Neural cell (in vitro differentiated cells): ENCODE data around the gene PHF21A. TPM values are rescaled to one million over a fixed set of nuclear protein-coding genes. Genes with fewer than 3 reads are reported as not detected.
A peak's percentile ranks its signal among the peaks of the same experiment; 100 is the strongest.

Source experiments
- H2AFZ ChIP-seq: fragments of 200-600, 300-800 bp; sonication (generic), shearing (Covaris generic); 2 replicates; pipeline ENCODE4 v1.6.0; 2014; ENCODE audit warnings: low read depth, mild to moderate bottlenecking, antibody characterized with exemption, low read length, moderate library complexity
- H3F3A ChIP-seq: fragments of 200-600 bp; shearing (Covaris generic); 2 replicates; pipeline ENCODE4 v1.6.1; 2016; ENCODE audit warnings: mild to moderate bottlenecking, moderate library complexity, mixed read lengths, antibody characterized with exemption, low read length; ENCODE audit not compliant: insufficient read depth, poor library complexity, severe bottlenecking
- H3K27ac ChIP-seq: fragments of 200-600, 300-800 bp; sonication (generic), shearing (Covaris generic); 2 replicates; pipeline ENCODE4 v1.5.1; 2014; ENCODE audit warnings: mild to moderate bottlenecking, low read length, moderate library complexity
- H3K27me3 ChIP-seq: fragments of 300-800, 200-600 bp; sonication (generic), shearing (Covaris generic); 2 replicates; pipeline ENCODE4 v1.6.0; 2014; ENCODE audit warnings: mild to moderate bottlenecking, low read depth, low read length, moderate library complexity; ENCODE audit not compliant: insufficient read depth
- H3K36me3 ChIP-seq: fragments of 300-800, 200-600 bp; sonication (generic), shearing (Covaris generic); 2 replicates; pipeline ENCODE4 v1.5.1; 2014; ENCODE audit warnings: mild to moderate bottlenecking, antibody characterized with exemption, low read length, moderate library complexity; ENCODE audit not compliant: insufficient read depth
- H3K4me2 ChIP-seq: fragments of 300-800, 200-600 bp; sonication (generic), shearing (Covaris generic); 2 replicates; pipeline ENCODE4 v1.6.0; 2014; ENCODE audit warnings: mild to moderate bottlenecking, low read length
- H3K4me3 ChIP-seq: fragments of 300-800, 200-600 bp; sonication (generic), shearing (Covaris generic); 2 replicates; pipeline ENCODE4 v1.5.1; 2014; ENCODE audit warnings: mild to moderate bottlenecking, low read length, moderate library complexity
- H3K79me2 ChIP-seq: fragments of 200-600 bp; shearing (Covaris generic); replicated peaks from 2 replicates; pipeline ENCODE4 v1.6.0; 2014; ENCODE audit warnings: mild to moderate bottlenecking, low read length, moderate library complexity; ENCODE audit not compliant: insufficient read depth
- H3K9ac ChIP-seq: fragments of 300-800, 200-600 bp; sonication (generic), shearing (Covaris generic); 2 replicates; pipeline ENCODE4 v1.6.1; 2016; ENCODE audit warnings: mild to moderate bottlenecking, low read length, mixed read lengths
- H3K9me2 ChIP-seq: fragments of 200-600 bp; shearing (Covaris generic); 2 replicates; pipeline ENCODE4 v1.6.1; 2016; ENCODE audit warnings: mild to moderate bottlenecking, low read length, mixed read lengths; ENCODE audit not compliant: insufficient read depth
- H3K9me3 ChIP-seq: fragments of 200-600, 300-800 bp; sonication (generic), shearing (Covaris generic); 2 replicates; pipeline ENCODE4 v1.6.1; 2016; ENCODE audit warnings: mild to moderate bottlenecking, mixed run types, low read length, moderate library complexity, mixed read lengths
- H4K20me1 ChIP-seq: fragments of 200-600 bp; shearing (Covaris generic); 2 replicates; pipeline ENCODE4 v1.6.1; 2016; ENCODE audit warnings: mild to moderate bottlenecking, mixed run types; ENCODE audit not compliant: insufficient read depth
- CTCF ChIP-seq: fragments of 450-650 bp; IDR thresholded peaks from 2 replicates; pipeline ENCODE4 v1.5.1; 2014; ENCODE audit warnings: antibody characterized with exemption, mild to moderate bottlenecking, moderate library complexity; ENCODE audit not compliant: poor library complexity, severe bottlenecking
- EP300 ChIP-seq: fragments of 450-650 bp; conservative IDR thresholded peaks from 2 replicates; pipeline ENCODE4 v1.6.1; 2014; ENCODE audit warnings: antibody characterized with exemption, mild to moderate bottlenecking, moderate library complexity; ENCODE audit not compliant: poor library complexity, severe bottlenecking
- EZH2 ChIP-seq: fragments of 200-600, 300-800 bp; shearing (Covaris generic), sonication (generic); IDR thresholded peaks from 2 replicates; pipeline ENCODE4 v1.6.1; 2014; ENCODE audit warnings: antibody characterized with exemption, low read length, borderline replicate concordance, mild to moderate bottlenecking; ENCODE audit not compliant: insufficient read depth, poor library complexity, severe bottlenecking
- MXI1 ChIP-seq: fragments of 450-650 bp; conservative IDR thresholded peaks from 2 replicates; pipeline ENCODE4 v1.6.1; 2014; ENCODE audit warnings: antibody characterized with exemption, mild to moderate bottlenecking; ENCODE audit not compliant: poor library complexity, severe bottlenecking
- POLR2AphosphoS5 ChIP-seq: IDR thresholded peaks from 2 replicates; pipeline ENCODE4 v1.6.1; 2012
- RAD21 ChIP-seq: fragments of 450-650 bp; conservative IDR thresholded peaks from 2 replicates; pipeline ENCODE4 v1.6.1; 2014; ENCODE audit warnings: antibody characterized with exemption, mild to moderate bottlenecking, moderate library complexity
- SMC3 ChIP-seq: fragments of 450-650 bp; conservative IDR thresholded peaks from 2 replicates; pipeline ENCODE4 v1.6.1; 2014; ENCODE audit warnings: antibody characterized with exemption, mild to moderate bottlenecking, moderate library complexity; ENCODE audit not compliant: poor library complexity
- TAF1 ChIP-seq: IDR thresholded peaks from 2 replicates; pipeline ENCODE4 v1.6.1; 2012; ENCODE audit warnings: low read depth
- polyA plus RNA-seq: library from polyadenylated mRNA; depleted of rRNA; stranded (reverse); fragments of >200 nt; gene quantifications from 2 replicates; pipeline ENCODE4 v1.2.3, GENCODE V29; 2014
- TF ChIP-seq, protein P1 (sequence below): IDR thresholded peaks from 2 replicates; pipeline ENCODE4 v1.6.1; 2012; ENCODE audit warnings: borderline replicate concordance

Gene PHF21A
- polyA plus RNA-seq, 1 donor from 2014 or later = 31.7 TPM

DNA sequence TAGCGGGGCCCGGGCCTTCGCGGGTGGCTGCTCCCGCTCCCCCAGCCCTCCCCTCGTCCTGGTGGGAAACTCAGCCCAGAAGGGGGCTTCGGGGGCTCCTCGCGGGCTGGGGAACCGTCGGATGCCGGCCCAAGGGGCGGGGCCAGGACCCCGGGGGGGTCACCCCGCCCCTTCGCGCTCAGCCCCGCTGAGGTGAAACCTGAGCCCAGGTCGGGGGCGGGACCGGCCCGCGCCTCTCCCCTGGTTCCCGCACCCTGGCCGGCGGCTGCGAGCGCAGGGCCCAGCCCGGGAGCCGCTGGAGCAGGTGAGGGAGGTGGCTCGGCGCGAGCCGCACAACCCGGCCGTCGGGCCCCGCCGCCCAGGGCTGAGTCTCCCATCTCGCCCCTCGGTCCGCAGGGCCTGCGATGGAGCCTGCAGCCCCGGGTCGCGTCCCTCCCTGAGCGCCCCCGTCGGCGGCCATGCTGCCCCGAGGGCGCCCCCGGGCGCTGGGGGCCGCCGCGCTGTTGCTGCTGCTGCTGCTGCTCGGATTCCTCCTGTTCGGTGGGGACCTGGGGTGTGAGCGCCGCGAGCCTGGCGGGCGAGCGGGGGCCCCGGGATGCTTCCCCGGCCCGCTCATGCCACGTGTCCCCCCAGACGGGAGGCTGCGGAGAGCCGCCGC, 198.7 kb downstream of the PHF21A start, which contains the start of gene LARGE2:
Gene LARGE2 (plus strand): TSS at position 232 of the 658 bp plus-strand sequence. CDS start 227 bp downstream, at position 459.
- Histone ChIP-seq H4K20me1 (no peaks in the 10 kb centered on the region), H3K79me2 (no peaks in the 10 kb centered on the region), H3F3A (peaks cover 5% of the 10 kb centered on the region), H3K4me3 (peak within 1 kb of the TSS; percentile 34), H3K36me3 (no peaks in the 10 kb centered on the region), H3K9ac (no peak within 1 kb of the TSS), H3K27ac (no peak within 1 kb of the TSS), H3K9me2 (no peaks in the 10 kb centered on the region), H3K9me3 (no peaks in the 10 kb centered on the region), H3K4me2 (no peak within 1 kb of the TSS), H2AFZ (no peak within 1 kb of the TSS), H3K27me3 (peaks cover 33% of the 10 kb centered on the region)
- TF ChIP-seq CTCF (no peak), EP300 (no peak), EZH2 (no peak), SMC3 (no peak), POLR2AphosphoS5 (no peak), MXI1 (no peak), RAD21 (no peak), TAF1 (no peak)
- TF ChIP-seq, protein P1, sequence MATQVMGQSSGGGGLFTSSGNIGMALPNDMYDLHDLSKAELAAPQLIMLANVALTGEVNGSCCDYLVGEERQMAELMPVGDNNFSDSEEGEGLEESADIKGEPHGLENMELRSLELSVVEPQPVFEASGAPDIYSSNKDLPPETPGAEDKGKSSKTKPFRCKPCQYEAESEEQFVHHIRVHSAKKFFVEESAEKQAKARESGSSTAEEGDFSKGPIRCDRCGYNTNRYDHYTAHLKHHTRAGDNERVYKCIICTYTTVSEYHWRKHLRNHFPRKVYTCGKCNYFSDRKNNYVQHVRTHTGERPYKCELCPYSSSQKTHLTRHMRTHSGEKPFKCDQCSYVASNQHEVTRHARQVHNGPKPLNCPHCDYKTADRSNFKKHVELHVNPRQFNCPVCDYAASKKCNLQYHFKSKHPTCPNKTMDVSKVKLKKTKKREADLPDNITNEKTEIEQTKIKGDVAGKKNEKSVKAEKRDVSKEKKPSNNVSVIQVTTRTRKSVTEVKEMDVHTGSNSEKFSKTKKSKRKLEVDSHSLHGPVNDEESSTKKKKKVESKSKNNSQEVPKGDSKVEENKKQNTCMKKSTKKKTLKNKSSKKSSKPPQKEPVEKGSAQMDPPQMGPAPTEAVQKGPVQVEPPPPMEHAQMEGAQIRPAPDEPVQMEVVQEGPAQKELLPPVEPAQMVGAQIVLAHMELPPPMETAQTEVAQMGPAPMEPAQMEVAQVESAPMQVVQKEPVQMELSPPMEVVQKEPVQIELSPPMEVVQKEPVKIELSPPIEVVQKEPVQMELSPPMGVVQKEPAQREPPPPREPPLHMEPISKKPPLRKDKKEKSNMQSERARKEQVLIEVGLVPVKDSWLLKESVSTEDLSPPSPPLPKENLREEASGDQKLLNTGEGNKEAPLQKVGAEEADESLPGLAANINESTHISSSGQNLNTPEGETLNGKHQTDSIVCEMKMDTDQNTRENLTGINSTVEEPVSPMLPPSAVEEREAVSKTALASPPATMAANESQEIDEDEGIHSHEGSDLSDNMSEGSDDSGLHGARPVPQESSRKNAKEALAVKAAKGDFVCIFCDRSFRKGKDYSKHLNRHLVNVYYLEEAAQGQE = no peak

- H3K4me2 ChIP-seq = no peak overlapping the region
- peaks cover 8% of the 10 kb centered on the region for H3F3A ChIP-seq
- H3K27me3 ChIP-seq = peaks cover 33% of the 10 kb centered on the region
- H4K20me1 ChIP-seq = no peaks in the 10 kb centered on the region
- H3K4me3 ChIP-seq = peak overlapping the region; percentile 34
- H3K9me3 ChIP-seq = no peaks in the 10 kb centered on the region
- no peaks in the 10 kb centered on the region for H3K36me3 ChIP-seq
- no peak for TF ChIP-seq POLR2AphosphoS5
- no peak overlapping the region for H3K9ac ChIP-seq
- no peaks in the 10 kb centered on the region for H3K9me2 ChIP-seq
- no peak overlapping the region for H3K27ac ChIP-seq
- peaks cover 5% of the 10 kb centered on the region for H3K79me2 ChIP-seq
- no peak overlapping the region for H2AFZ ChIP-seq
Measured at GRCh38 chr11:45921561-45922424, 199.5 kb downstream of the PHF21A start.
